OCI-LY1 (cell line): ENCODE data around the gene C1orf52.

Experiments used
- CTCF ChIP-seq: fragments of 200-600 bp; sonication (generic), shearing (Covaris generic); IDR thresholded peaks from 2 replicates; pipeline ENCODE4 v1.5.1; 2017; ENCODE audit warnings: mild to moderate bottlenecking, antibody characterized with exemption, low read length, moderate library complexity, mixed read lengths
- EZH2 ChIP-seq: fragments of 200-600 bp; sonication (generic), shearing (Covaris generic); IDR thresholded peaks from 2 replicates; pipeline ENCODE4 v1.8.0; 2017; ENCODE audit warnings: borderline replicate concordance, mixed run types, mild to moderate bottlenecking, antibody characterized with exemption, low read length, moderate library complexity, mixed read lengths

- TF ChIP-seq CTCF (no peak), EZH2 (no peak)
Measured at GRCh38 chr1:85276978-85277639, 17.6 kb upstream of the C1orf52 start.
